HepG2 (cell line): ENCODE measurements around the gene CCNJL. TPM values are rescaled to one million over a fixed set of nuclear protein-coding genes. Genes with fewer than 3 reads are reported as not detected.

Experiments
- ATAC-seq: fragments of 200-7000 bp; cut with Tn5 transposase; 3 replicates; pipeline ENCODE4 v1.9.1; 2020; ENCODE audit warnings: mild to moderate bottlenecking, moderate library complexity
- BruUV-seq: library from RNA; stranded (reverse); fragments of 400-500 nt; replicated peaks from 2 replicates; lab custom pipeline; 2021; lab: Mats Ljungman, UMichigan
- CTCF ChIA-PET: fragments of 300-600 bp; formaldehyde crosslinking; extraction: SDS; loops from one replicate; lab custom pipeline; 2021; ENCODE audit warnings: low total read pairs, inconsistent platforms, low intra/inter-chr PET ratio; lab: Yijun Ruan, JAX
- POLR2A ChIA-PET: fragments of 350-600 bp; sonication (Branson Sonifier 250); formaldehyde crosslinking; loops from one replicate; lab custom pipeline; 2020; ENCODE audit warnings: antibody characterized with exemption, inconsistent platforms; lab: Yijun Ruan, JAX
- DNase-seq: peaks from one replicate; pipeline ENCODE4 v3.0.0-alpha.2; 2015; ENCODE audit warnings: low spot score
- FAIRE-seq: peaks from 3 replicates; lab custom pipeline; 2011; peaks lifted over from hg19 to GRCh38; lab: Jason Lieb, UNC
- H2AFZ ChIP-seq: one replicate; pipeline ENCODE4 v1.6.1; 2011; ENCODE audit warnings: low read length, inconsistent platforms
- H3K27ac ChIP-seq: fragments of 300-600 bp; 3 replicates; pipeline ENCODE4 v1.8.0; 2011; ENCODE audit warnings: mixed run types, mild to moderate bottlenecking, mixed read lengths, low read length, inconsistent platforms; ENCODE audit not compliant: insufficient read depth; ENCODE audit errors: extremely low read length
- H3K27me3 ChIP-seq, 2 experiments: fragments of 200-600 bp in 1 of 2; 2 replicates in 1 of 2; 3 replicates in 1 of 2; pipeline versions ENCODE4 v1.6.0 to v1.8.0; 2011; ENCODE audit warnings: low read length in 2 of 2, mild to moderate bottlenecking in 2 of 2, moderate library complexity in 2 of 2, inconsistent platforms in 1 of 2; ENCODE audit not compliant: insufficient read depth in 2 of 2, control insufficient read depth in 1 of 2
- H3K36me3 ChIP-seq, 2 experiments: fragments of 200-600 bp in 1 of 2; replicated peaks in 1 of 2; 2 replicates in 1 of 2; 3 replicates in 1 of 2; pipeline versions ENCODE4 v1.5.1 to v1.8.0; 2011; ENCODE audit warnings: low read length in 2 of 2, inconsistent platforms in 1 of 2; ENCODE audit not compliant: insufficient read depth in 2 of 2, control insufficient read depth in 1 of 2
- H3K4me1 ChIP-seq: 2 replicates; pipeline ENCODE4 v1.5.1; 2012; ENCODE audit warnings: low read length, inconsistent platforms; ENCODE audit not compliant: insufficient read depth
- H3K4me2 ChIP-seq: 2 replicates; pipeline ENCODE4 v1.6.0; 2011; ENCODE audit warnings: low read depth, low read length, inconsistent platforms
- H3K4me3 ChIP-seq, 3 experiments: fragments of 200-600 bp in 1 of 3; sonication (generic), shearing (Covaris generic) in 1 of 3; replicated peaks in 1 of 3; 2 replicates each; pipeline ENCODE4 v1.5.1; 2011 to 2016; ENCODE audit warnings: low read length in 3 of 3, inconsistent platforms in 2 of 3, low read depth in 2 of 3, mild to moderate bottlenecking in 2 of 3, control low read depth in 1 of 3, mixed read lengths in 1 of 3; ENCODE audit not compliant: insufficient read depth in 1 of 3
- H3K79me2 ChIP-seq: one replicate; pipeline ENCODE4 v1.6.1; 2011; ENCODE audit warnings: low read length, inconsistent platforms; ENCODE audit not compliant: insufficient read depth
- H3K9ac ChIP-seq: 2 replicates; pipeline ENCODE4 v1.6.0; 2011; ENCODE audit warnings: mild to moderate bottlenecking, low read depth, low read length, inconsistent platforms; ENCODE audit not compliant: insufficient read depth
- H3K9me3 ChIP-seq: 2 replicates; pipeline ENCODE4 v1.5.1; 2012; ENCODE audit warnings: mild to moderate bottlenecking, low read length
- H4K20me1 ChIP-seq: 2 replicates; pipeline ENCODE4 v1.6.0; 2011; ENCODE audit warnings: inconsistent platforms, mild to moderate bottlenecking, low read length, moderate library complexity; ENCODE audit not compliant: insufficient read depth
- CREM ChIP-seq, 2 experiments: sonication (generic) in 1 of 2; formaldehyde crosslinking in 1 of 2; IDR thresholded peaks; 2 replicates each; pipeline versions ENCODE4 v1.4.0 to v1.6.1; 2016 to 2020; ENCODE audit warnings: antibody characterized with exemption in 1 of 2, mild to moderate bottlenecking in 1 of 2, missing genetic modification reagents in 1 of 2
- MXD3 ChIP-seq: IDR thresholded peaks from 2 replicates; pipeline ENCODE4 v1.6.1; 2016; ENCODE audit warnings: mild to moderate bottlenecking, missing biosample characterization, missing genetic modification reagents
- MYNN ChIP-seq: sonication (generic); formaldehyde crosslinking; IDR thresholded peaks from 2 replicates; pipeline ENCODE4 v1.4.0; 2020; ENCODE audit warnings: mild to moderate bottlenecking, low read depth, missing genetic modification reagents
- NFKBIZ ChIP-seq: IDR thresholded peaks from 2 replicates; pipeline ENCODE4 v1.6.1; 2018; ENCODE audit warnings: missing genetic modification reagents, missing compliant biosample characterization
- RARG ChIP-seq: sonication (generic); formaldehyde crosslinking; IDR thresholded peaks from 2 replicates; pipeline ENCODE4 v1.4.0; 2020; ENCODE audit warnings: low read depth, mild to moderate bottlenecking, missing genetic modification reagents
- RFX3 ChIP-seq: IDR thresholded peaks from 2 replicates; pipeline ENCODE4 v1.6.1; 2016; ENCODE audit warnings: missing biosample characterization, missing genetic modification reagents
- SP4 ChIP-seq: sonication (generic); formaldehyde crosslinking; IDR thresholded peaks from 2 replicates; pipeline ENCODE4 v1.8.1; 2023; ENCODE audit warnings: mild to moderate bottlenecking, missing genetic modification reagents
- ZBTB8A ChIP-seq: sonication (generic); formaldehyde crosslinking; IDR thresholded peaks from 2 replicates; pipeline ENCODE4 v1.4.0; 2020; ENCODE audit warnings: mild to moderate bottlenecking, low read depth, missing genetic modification reagents, borderline replicate concordance
- ZNF331 ChIP-seq: sonication (generic); formaldehyde crosslinking; IDR thresholded peaks from 2 replicates; pipeline ENCODE4 v1.4.0; 2020; ENCODE audit warnings: missing genetic modification reagents
- ZNF549 ChIP-seq: sonication (generic); formaldehyde crosslinking; IDR thresholded peaks from 2 replicates; pipeline ENCODE4 v1.5.0; 2020; ENCODE audit warnings: missing genetic modification reagents
- ZNF775 ChIP-seq: sonication (generic); formaldehyde crosslinking; IDR thresholded peaks from 2 replicates; pipeline ENCODE4 v1.4.0; 2020; ENCODE audit warnings: missing genetic modification reagents, mild to moderate bottlenecking, moderate library complexity, borderline replicate concordance
- WGBS: methylation state at CpG from one replicate; pipeline ENCODE4 v1.1.6; 2017; ENCODE audit warnings: low lambda C conversion rate; 5-methylcytosine and 5-hydroxymethylcytosine counted together
- in situ Hi-C: cut with HindIII; loops from 2 replicates; pipeline ENCODE4 v1.10.0; 2017; ENCODE audit warnings: low pct_unique_long_range_greater_than_20kb; ENCODE audit not compliant: extremely low pct_ligation_motif_present
- intact Hi-C: fragments of 100-400 bp; cut with micrococcal nuclease; formaldehyde crosslinking; loops from one replicate; pipeline ENCODE4 v1.10.0; 2022; ENCODE audit not compliant: unreplicated experiment
- polyA plus RNA-seq, 8 experiments: library from polyadenylated mRNA; depleted of rRNA in 3 of 8; stranded (reverse) in 7 of 8; unstranded in 1 of 8; fragments of >200 nt; fragmentation: Illumina TruSeq in 4 of 8; extraction: Trizol in 4 of 8; gene quantifications; 2 replicates each; pipeline versions ENCODE4 v1.2.1 to v1.2.3, GENCODE V29; 2011 to 2016; ENCODE audit warnings: low read depth in 4 of 8, missing spikeins in 1 of 8, mixed read lengths in 1 of 8; ENCODE audit not compliant: insufficient read depth in 1 of 8
- total RNA-seq, 5 experiments: library from RNA; depleted of rRNA; stranded (reverse); fragments of >200 nt; fragmentation: Illumina TruSeq; extraction: Trizol; gene quantifications; 2 replicates each; pipeline ENCODE4 v1.2.3, GENCODE V29; 2016; ENCODE audit warnings: low read depth in 1 of 5
- TF ChIP-seq, protein P1 (sequence below): sonication (generic); formaldehyde crosslinking; IDR thresholded peaks from 2 replicates; pipeline ENCODE4 v1.8.1; 2023; ENCODE audit warnings: mild to moderate bottlenecking, missing genetic modification reagents

CCNJL gene
- total and polyA plus RNA-seq, 2 of the 13 experiments (the other 11 are each of a cell fraction or from before 2014, with no cell fraction given), result 1.6 to 4.4 TPM

- no peak for TF ChIP-seq RARG
- no peak for TF ChIP-seq RFX3 (CRISPR knock-in tag)
- TF ChIP-seq, all 625 proteins: peak for 0
These were observed 52.2 kb downstream of the CCNJL start (continued) for GRCh38 chr5:160260006-160260775.

GRCh38 chr5:160259341-160259740, 53.0 kb downstream of the CCNJL start:
- intact Hi-C loops, result no loop called here
- no peaks in the 10 kb centered on the region for H3K9me3 ChIP-seq
- WGBS, result 82% methylated on average over 2 of the region's 7 CpGs
- no peak for TF ChIP-seq MXD3 (CRISPR knock-in tag)
- TF ChIP-seq, protein P1, sequence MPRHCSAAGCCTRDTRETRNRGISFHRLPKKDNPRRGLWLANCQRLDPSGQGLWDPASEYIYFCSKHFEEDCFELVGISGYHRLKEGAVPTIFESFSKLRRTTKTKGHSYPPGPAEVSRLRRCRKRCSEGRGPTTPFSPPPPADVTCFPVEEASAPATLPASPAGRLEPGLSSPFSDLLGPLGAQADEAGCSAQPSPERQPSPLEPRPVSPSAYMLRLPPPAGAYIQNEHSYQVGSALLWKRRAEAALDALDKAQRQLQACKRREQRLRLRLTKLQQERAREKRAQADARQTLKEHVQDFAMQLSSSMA, result no peak
- TF ChIP-seq MYNN (CRISPR knock-in tag), result no peak
- TF ChIP-seq CREM (IDR thresholded peaks at IDR 0.05), result no peak
- no peak for TF ChIP-seq CREM (CRISPR knock-in tag; IDR thresholded peaks at IDR 0.05)
- no peak for TF ChIP-seq SP4 (CRISPR knock-in tag)
- no peak for TF ChIP-seq NFKBIZ
- no peak for TF ChIP-seq ZNF775 (CRISPR knock-in tag)
- no peak for TF ChIP-seq ZNF331
- no peak for TF ChIP-seq ZNF549
- TF ChIP-seq ZBTB8A (CRISPR knock-in tag), result no peak
- TF ChIP-seq, all 625 proteins: peak for 0
- no peak for FAIRE-seq
- Histone ChIP-seq H3K4me1 (peaks cover 35% of the 10 kb centered on the region), H2AFZ (no peak overlapping the region), H3K4me3 (no peak overlapping the region), H3K36me3 (peaks cover 0 to 2% of the 10 kb centered on the region in 2 experiments; a peak in 1 of 5 replicates), H3K27ac (no peak overlapping the region), H3K79me2 (no peaks in the 10 kb centered on the region), H3K27me3 (no peaks in the 10 kb centered on the region), H3K9ac (no peak overlapping the region), H4K20me1 (no peaks in the 10 kb centered on the region), H3K4me2 (no peak overlapping the region)
- CTCF ChIA-PET, result no interaction called here
- in situ Hi-C loops, result no loop called here
- DNase-seq, result no peak
- POLR2A ChIA-PET, result no interaction called here
- BruUV-seq, result no TSS peak
- no peak for ATAC-seq
